ENCODE results near the gene CCDC90B.
"Not testable (repeated sequence)": the region's sequence is repeated elsewhere in the genome, so short reads cannot be mapped to it uniquely, and the experiment has no call there.

CCDC90B gene

DNA sequence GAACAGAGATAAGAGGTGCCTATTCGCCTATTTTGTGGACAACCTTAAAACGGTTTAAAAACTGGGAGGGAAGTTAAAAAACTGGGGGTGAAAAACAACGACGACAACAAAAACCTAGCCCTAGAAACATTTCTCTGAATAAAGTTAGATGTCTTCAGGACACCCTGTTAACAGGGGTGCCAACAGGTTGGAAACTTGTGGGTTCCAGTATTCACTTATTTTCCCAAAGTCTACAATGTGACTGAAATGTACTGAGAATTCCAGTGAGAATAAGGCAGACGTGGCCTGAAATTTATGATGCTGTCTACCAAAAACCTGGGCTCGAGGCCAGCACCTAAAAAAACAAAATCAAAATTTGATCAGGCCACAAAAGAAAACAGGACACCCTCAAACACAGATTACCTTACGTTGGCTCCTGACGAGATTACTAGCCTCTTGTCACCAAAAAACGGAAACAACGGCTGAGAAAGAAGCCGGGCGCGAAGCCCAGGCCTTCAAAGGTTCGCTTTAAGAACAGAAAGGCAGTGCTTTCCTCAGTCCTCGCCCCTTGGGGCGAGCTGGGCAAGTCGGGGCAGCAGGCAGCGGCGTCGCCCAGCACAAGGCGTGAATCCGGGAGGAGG, 906 bp downstream of the CCDC90B start:
- DNase-seq, result no peak

- no peak for DNase-seq
Observed at GRCh38 chr11:83284501-83285150, 1.5 kb downstream of the CCDC90B start.

GRCh38 chr11:83282084-83282716, 4.0 kb downstream of the CCDC90B start:
- no peak for DNase-seq

DNA sequence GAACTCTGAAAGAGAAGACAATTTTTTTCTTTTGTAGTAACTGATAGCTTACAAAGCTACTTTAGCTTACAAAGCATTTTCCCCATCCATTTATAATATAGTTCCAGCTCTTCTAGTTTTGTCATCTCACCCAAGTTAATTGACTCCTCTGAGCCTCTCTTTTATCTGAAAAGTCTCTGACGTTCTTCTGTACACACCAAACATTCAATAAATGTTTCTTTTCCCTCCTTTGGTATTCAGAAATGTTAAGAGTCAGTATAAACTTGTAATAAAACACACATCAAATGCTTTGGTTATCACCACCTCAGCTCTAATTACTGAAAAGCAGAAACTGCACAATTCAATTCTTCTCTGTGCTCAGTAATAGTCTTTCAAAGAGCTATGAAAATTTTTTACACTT, 5.9 kb downstream of the CCDC90B start:
- no peak for DNase-seq

- no peak for DNase-seq
Observed at GRCh38 chr11:83278351-83278750, 7.8 kb downstream of the CCDC90B start.

GRCh38 chr11:83275888-83276641, 10.1 kb downstream of the CCDC90B start:
- no peak for DNase-seq

GRCh38 chr11:83272627-83273026, 13.5 kb downstream of the CCDC90B start:
- no peak for DNase-seq

GRCh38 chr11:83271734-83272133, 14.4 kb downstream of the CCDC90B start:
- not testable (repeated sequence) for DNase-seq

DNA sequence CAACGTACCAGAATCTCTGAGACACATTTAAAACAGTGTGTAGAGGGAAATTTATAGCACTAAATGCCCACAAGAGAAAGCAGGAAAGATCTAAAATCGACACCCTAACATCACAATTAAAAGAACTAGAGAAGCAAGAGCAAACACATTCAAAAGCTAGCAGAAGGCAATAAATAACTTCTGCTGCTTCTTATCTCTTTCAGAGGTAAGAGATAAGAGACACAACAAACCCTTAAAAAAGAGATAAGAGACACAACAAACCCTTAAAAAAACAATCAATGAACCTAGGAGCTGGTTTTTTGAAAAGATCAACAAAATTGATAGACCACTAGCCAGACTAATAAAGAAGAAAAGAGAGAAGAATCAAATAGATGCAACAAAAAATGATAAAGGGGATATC, 17.1 kb downstream of the CCDC90B start:
- not testable (repeated sequence) for DNase-seq

DNA sequence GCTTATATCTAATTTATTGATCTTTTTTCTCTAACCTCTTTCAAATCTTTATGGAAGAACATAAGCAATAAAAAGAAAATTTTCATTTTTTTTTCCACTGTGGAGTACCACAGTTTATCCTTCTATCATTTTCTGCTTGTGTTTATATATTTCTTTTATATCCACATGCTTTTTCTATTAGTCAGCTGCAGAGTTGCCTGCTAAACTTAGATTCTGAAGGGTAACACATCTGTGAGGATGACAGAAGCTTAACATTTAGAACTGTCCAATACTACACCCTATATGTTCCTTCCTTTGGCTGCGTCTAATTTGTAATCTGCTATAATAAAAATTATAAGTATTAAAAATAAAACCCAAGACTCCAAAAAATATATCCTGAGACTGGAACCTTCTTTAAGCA, 20.8 kb downstream of the CCDC90B start:
- DNase-seq, result no peak

- DNase-seq, result no peak
Observed at GRCh38 chr11:83259559-83259958, 26.6 kb downstream of the CCDC90B start.

DNA sequence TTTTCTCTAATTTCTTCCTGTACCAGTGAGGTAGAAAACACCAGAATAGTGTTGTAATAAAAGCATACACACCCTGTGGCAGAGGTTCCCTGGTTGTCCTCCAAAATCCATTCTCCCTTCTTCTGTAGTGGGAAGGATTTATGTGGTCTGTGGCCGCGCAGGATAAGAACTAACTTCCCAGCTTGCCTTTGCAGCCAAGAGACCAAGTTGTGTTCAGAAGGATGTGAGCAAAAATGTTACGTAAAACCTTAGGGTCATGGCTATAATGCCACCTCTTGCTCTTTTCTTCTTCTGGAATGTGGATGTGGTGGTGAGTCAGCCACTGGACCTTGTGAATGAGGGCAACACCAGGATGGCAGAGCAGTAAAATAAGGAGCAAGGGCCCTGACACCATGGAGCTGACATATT, 28.4 kb downstream of the CCDC90B start:
- DNase-seq, result no peak

GRCh38 chr11:83256602-83257340, 29.4 kb downstream of the CCDC90B start:
- no peak for DNase-seq

GRCh38 chr11:83255366-83255765, 30.8 kb downstream of the CCDC90B start:
- no peak for DNase-seq

GRCh38 chr11:83252941-83253340, 33.2 kb downstream of the CCDC90B start:
- DNase-seq, result no peak

- DNase-seq, result no peak
Observed at GRCh38 chr11:83252266-83252665, 33.9 kb downstream of the CCDC90B start.

- no peak for DNase-seq
Observed at GRCh38 chr11:83249972-83250593, 36.1 kb downstream of the CCDC90B start.

- DNase-seq, result no peak
Observed at GRCh38 chr11:83249445-83249844, 36.7 kb downstream of the CCDC90B start.

GRCh38 chr11:83241291-83241946, 44.7 kb downstream of the CCDC90B start:
- DNase-seq, result no peak

DNA sequence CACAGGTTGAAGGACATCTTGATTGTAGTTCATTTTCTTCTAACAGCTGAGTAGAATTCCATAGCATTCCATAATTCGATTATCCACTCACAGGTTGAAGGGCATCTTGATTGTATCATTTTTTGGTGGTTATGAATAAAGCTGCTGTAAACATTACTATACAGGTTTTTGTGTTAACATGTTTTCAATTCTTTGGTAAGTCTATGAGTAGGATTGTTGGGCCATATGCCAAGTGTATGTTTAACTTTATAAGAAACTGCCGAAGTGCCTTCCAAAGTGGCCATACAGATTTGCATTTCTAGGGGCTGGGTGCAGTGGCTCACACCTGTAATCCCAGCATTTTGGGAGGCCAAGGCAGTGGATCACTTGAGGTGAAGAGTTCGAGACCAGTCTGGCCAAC, 48.1 kb downstream of the CCDC90B start:
- no peak for DNase-seq

DNA sequence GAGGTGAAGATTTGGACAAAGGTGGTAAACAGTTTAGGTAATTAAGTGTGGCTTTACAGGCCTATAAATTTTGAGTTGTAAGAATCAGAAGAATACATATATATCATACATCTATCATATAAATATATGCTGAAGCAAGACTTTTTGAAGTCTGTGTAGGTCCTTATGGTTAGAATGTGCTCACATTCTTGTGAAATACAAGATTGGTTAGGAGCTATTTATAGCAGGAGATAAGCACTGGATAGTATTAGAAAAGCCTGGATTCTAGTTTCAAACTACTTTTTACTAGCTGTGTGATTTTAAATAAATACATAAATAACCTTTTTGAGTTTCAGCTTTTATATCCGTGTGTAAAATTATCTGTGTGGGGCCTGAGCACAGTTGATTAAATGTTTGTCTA, 50.3 kb downstream of the CCDC90B start:
- no peak for DNase-seq

GRCh38 chr11:83223457-83223856, 62.7 kb downstream of the CCDC90B start:
- DNase-seq, result no peak

All from NCI-H1694 (cell line).